Activated CD4-positive, CD25-positive, alpha-beta regulatory T cell (primary cell): ENCODE results near the gene TPRKB.
"Not testable (repeated sequence)": the region's sequence is repeated elsewhere in the genome, so short reads cannot be mapped to it uniquely, and the experiment has no call there.

Experiments
- DNase-seq, 4 experiments: peaks; one replicate each; lab custom pipeline; 2025; lab: John Stamatoyannopoulos, UW

The TPRKB gene

DNA sequence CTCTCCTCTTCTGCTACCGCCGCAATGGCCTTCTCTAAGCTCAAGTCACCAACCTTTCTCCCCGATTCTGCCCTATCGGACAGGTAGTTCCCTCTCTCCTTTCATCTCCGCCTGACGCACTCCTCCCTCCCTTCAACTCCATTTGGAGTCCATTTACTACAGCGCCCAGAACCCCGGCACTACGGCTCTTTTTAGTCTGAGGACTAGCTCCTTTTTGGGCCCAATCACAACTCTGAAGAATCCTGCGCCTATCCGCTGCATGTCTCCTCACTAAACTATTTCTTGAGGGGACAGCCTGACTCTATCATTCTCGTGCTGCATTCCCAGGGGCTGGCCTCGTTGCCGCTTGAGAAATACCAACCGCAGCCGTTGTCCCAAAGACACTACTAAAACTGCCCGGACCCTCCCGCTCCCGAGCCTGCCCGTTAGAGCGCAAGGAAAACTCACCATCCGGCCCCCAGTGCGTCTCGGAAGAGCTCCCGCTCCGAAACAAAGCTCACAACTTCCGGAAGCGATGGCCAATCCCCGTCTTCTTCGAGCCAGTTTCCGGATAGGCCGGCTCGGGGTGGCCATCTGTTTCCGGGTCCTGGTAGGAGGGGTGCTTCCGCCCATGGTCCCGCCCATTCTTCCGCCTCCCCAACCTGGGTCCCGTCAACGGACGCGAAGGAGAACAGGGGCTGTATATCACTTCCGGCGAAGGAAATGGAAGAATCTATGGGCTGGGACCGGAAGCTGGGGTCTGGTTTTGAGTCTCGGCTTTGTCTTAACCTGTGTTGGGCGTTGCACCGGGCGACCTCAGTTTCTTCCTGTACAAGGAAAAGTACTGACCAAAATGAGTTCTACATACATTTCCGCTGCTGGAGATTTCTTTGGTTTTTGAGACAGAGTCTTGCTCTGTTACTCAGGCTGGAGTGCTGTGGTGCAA lies at the start of gene TPRKB:
TSS of gene TPRKB (minus strand) at position 491 of the 925 bp plus-strand sequence. CDS start 2,776 bp downstream, outside the sequence.
- DNase-seq, result peak; percentile 78 to 89 (median 87)

DNA sequence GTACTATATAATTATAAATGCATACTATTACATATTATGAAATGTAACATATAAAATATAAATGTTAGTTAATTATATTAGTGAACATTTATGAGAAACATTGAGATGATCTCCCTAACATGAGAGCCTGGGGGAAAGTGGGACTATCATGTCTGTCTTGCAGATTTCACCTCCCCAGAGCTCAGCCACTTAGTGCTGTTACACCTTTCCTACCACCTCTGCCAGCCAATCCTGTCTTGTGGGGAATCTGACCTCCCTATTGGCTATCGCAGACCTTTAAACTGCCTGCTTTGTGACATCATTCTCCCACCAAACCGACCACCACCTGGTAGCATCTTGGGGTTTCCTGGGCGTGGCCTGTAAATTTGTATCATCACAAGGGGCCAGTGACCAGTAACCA lies 46.7 kb upstream of the TPRKB start, which contains the start of gene C2orf78:
TSS of gene C2orf78 (plus strand) at position 301 of the 400 bp plus-strand sequence. CDS start 127 bp downstream, outside the sequence.
- not testable (repeated sequence) for DNase-seq

DNA sequence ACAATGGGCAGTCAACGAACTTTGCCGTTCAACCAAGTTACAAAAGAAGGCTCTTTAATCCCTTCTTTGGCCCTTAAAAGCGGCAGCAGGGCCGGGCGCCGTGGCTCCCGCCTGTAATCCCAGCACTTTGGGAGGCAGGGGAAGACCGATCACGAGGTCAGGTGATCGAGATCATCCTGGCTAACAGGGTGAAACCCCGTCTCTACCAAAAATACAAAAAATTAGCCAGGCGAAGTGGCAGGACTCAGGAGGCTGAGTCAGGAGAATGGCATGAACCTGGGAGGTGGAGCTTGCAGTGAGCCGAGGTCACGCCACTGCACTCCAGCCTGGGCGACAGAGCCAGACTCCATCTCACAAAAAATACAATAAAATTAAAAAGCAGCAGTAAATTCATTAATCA lies 46.3 kb upstream of the TPRKB start:
- DNase-seq, result not testable (repeated sequence)

DNA sequence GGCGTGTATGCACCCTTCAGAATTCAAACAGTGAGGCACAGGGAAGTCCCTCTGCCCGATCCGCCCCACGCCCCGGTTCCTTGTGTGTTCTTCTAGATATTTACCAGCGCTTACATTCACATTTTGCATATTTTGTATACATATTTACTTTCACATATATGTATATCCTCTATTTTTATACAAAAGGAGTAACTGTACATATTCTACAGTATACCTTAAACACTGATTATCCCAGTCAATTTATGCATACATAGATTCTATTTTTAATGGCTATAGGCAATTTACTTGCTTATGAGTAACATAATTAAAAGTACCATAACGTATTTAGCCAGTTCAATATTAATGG lies 43.1 kb upstream of the TPRKB start:
- DNase-seq, result no peak

DNA sequence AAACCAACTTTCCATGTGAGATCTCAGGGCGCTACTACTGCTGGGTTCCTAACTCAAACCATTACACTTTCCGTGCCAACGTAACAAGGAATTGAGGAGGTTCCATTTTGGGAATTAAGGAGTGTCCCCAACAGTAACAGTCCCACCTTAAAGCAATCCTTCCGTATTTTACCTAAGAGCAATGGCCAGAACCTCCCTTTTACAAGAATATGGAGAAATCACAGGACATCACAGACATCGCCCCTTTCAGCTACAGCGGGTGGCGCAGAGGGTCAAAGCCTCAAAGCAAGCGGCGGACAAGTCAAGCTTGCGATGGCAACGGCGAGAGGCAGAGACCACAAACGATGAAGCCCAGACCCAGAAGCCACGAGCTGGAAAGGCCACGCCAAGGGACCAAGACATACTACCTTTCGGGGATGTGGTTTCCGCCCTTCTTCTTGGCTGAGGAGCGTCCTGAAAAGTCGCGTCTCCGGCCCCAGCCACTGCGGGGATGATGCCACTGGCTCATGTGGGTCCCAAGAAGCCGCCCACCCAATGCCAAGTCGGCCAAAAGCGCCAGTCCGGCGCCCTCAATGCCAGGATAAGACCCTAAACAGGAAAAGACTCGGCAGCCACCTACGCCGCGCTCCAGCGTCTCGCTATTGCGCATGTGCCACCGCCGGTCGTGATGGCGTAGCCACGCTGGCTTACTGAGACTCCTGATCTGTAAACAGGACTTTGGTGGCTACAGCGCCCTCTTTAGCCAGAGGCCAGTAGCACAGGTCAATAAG lies 42.5 kb upstream of the TPRKB start, which contains the start of gene DUSP11:
TSS of gene DUSP11 (minus strand) at position 637 of the 770 bp plus-strand sequence. CDS start at position 508, 129 bp downstream.
- peak; percentile 88 to 98 (median 93) for DNase-seq

DNA sequence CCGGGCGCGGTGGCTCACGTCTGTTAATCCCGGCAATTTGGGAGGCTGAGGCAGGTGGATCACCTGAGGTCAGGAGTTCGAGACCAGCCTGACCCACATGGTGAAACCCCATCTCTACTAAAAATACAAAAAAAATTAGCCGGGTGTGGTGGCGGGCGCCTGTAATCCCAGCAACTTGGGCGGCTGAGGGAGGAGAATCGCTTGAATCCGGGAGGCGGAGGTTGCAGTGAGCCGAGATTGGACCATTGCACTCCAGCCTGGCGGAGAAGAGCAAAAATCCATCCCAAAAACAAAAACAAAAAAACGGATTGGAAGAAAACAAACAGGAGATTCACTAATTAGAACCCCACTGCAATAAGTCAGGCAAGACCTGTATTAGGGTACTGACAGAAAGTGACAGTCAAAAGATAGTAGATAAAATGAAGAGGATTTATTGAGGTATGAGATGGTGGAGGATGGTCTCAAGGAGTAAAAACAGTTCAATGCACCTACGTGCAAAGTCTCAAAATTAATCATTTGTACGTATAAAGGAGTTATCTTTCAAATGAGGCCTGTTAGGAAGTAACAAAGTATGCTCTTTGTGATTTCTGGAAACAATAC lies 41.8 kb upstream of the TPRKB start:
- not testable (repeated sequence) for DNase-seq

DNA sequence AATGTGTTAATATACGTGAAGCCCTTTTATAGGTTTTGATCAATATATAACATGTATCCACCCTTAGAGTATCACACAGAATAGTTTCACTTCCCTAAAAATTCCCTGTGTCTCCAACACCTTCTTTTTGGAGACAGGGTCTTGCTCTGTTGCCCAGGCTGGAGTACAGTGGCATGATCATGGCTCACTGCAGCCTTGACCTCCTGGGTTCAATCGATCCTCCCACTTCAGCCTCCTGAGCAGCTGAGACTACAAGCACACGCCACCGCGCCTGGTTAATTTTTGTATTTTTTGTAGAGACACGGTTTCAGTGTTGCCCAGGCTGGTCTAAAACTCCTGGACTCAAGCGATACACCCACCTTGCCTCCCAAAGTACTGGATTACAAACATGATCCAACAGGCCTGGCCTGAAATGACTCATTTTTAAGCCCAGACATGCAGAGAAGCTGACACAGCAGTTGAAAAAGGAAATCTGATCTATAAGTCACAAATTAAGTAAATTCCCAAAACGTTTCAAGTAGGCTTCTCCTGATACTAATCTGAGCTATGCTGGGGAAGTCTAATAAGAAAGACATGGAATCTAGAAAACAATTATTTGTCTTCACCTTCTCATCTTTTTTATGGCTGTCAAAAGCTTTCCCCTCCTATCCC lies 39.8 kb upstream of the TPRKB start:
- no peak for DNase-seq

DNA sequence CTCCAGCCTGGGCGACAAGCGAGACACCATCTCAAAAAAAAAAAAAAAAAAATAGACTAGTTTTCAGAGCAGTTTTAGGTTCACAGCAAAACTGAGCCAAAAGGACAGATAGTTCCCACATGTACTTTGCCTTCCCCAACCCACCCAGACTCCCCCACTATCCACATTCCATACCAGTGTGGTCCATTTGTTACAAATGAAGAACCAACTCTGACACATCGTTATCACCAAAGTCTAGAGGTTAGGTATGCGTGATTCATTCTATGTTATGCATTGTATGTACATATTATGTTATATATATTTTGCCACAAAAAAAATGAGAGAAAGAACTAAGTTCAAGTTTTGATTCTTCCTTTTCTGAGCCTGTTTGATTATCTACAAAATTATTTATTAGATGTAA lies 39.2 kb upstream of the TPRKB start:
- no peak for DNase-seq

DNA sequence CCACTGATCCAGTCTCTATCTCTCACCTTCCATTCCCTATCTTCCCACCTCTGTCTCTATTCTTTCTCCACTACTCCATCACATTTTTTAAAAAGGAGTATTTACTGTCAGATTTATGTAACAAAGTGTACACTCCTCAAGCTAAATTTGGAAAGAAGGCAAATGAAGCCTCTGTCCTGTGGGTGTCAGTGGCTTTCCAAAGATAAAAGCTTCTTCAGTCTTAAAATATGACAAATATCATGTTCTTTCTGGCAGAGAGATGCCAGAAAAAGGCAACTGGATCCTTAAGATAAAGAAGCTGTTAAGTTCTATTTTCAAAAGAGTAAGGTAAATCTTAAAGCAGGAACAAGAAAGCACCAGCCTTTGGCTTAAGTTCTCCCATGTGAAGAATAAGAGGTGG lies 35.7 kb upstream of the TPRKB start:
- no peak for DNase-seq

DNA sequence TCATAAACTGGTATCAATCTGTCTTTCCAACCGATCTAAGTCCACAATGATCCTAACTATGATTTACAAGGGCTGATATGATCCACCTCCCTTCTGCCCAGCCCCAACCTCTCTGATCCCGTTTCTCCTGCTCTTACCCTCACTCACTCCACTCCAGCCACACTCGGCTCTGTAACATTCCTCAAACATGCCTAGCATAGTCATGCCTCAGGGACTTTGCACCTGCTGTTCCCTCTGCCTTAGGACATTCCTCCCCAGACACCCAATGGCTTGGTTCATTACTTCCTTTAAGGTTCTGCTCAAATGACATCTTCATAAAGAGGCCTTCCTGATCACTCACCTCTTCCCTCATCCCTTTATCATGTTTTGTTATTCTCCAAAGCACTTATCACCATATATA lies 33.6 kb upstream of the TPRKB start:
- no peak for DNase-seq

DNA sequence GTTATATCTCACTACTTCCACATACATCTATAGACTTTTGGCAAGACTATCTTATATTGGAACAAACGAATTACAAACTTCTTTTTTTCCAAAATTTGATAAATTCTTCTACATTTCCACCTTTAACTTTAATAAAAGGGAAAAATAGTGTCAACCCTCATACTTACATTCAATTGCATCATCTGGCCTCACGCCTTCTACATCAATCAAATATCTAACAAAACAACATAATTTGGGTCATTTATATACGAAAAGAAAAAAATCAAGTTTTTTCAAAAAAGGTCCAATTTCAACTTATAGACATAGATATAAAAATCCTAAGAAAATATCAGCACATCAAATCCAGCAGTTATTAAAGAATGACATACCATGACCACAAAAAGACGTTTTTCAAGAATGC lies 29.8 kb upstream of the TPRKB start:
- DNase-seq, result no peak

DNA sequence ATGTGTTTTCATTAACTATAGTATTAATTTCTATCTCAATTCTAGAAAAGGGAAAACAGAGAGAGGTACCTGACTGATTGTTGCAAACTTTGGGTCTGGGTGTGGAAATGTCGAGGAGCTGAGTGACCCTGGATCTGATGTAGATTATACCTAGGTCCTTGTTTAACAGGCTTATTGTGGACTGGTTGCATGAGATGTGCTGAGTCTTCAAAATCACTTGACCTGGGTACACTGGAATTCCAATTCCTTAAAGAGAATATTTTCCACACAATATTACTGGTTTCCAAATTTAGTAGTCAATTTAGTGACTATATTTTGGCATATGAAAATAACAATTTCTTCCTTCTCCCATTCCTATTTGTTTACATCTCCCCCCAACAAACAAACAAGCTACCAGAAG lies 29.2 kb upstream of the TPRKB start:
- no peak for DNase-seq

DNA sequence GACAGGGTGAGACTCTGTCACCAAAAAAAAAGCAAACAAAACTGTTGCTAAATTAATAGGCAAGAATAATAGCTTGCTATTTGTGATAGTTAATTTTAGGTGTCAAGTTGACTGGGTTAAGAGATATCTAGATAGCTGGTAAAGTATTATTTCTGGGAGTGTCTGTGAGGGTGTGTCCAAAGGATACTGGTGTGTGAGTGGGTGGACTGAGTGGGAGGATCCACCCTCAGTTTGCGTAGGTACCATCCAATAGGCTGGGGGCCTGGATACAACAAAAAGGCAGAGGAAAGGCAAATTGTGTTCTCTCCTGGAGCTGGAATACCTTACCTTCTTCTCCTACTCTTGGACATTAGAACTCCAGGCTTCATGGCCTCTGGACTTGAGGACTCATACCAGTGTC lies 27.8 kb upstream of the TPRKB start:
- no peak for DNase-seq

DNA sequence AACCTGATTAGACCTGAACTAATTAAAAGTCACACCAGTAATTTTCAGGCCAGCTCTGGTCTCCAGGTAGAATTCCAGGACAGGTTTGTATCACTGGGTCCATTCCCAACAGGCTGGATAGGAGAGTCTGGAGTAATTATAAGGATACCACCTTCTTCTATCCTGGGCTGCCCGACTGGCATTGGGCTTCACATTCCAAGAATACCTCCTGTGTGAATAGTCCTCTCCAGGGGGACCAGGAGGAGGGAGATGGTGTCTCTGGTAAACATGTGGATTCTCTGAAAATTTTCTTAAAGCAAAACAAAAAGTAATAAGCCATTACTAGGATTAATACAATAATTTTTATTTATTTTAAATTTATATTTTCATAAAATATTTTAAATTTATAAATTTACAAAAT lies 25.4 kb upstream of the TPRKB start:
- DNase-seq, result no peak

DNA sequence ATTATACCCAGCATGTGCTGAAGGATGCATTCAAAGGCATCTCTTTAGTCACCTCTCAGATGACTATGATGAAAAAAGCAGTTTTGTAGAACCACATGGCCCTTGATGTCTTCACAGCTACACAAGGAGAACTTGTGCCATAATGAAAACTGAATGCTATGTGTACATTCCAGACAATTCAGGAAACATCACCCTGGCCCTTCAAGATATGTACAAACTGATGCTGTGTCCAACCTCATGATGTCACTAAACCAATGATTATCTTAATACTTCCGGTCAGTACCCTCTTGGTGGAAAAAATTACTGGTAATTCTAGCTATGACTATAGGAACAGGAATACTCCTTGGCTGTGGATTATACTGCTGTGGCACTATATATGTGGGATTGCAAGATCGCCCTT lies 22.8 kb upstream of the TPRKB start:
- no peak for DNase-seq

DNA sequence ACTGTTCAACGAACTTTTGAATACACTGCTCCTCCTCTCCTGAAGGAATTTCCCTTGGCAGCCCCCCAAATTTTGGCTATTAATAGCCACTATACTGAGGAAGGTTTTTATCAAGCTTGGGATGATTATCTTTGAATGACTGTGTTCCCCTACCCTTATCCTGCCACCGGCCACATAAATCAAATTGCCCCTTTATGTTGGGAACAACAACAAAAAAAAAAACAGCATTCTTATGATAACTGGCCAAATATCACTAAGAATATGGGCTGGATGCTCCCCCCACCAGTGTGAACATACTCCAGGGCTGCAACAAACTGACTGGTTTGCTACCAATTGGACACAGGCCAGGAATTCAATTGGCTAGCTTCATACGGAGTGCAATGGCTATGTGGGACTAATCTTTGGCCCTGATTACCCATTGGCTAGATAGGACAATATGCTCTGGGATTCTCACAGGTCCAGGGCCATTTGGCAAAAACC lies 22.2 kb upstream of the TPRKB start:
- DNase-seq, result no peak

DNA sequence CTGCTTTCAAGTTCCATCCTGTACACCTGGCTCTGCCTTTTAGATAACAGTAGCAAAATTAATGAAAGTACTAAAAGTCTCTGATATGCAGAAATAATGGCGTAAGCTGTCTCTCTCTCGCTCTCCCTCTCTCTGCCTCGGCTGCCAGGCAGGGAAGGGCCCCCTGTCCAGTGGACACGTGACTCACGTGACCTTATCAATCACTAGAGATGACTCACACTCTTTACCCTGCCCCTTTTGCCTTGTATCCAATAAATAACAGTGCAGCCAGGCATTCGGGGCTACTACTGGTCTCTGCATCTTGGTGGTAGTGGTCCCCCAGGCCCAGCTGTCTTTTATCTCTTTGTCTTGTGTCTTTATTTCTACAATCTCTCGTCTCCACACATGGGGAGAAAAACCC lies 17.2 kb upstream of the TPRKB start:
- DNase-seq, result not testable (repeated sequence)

DNA sequence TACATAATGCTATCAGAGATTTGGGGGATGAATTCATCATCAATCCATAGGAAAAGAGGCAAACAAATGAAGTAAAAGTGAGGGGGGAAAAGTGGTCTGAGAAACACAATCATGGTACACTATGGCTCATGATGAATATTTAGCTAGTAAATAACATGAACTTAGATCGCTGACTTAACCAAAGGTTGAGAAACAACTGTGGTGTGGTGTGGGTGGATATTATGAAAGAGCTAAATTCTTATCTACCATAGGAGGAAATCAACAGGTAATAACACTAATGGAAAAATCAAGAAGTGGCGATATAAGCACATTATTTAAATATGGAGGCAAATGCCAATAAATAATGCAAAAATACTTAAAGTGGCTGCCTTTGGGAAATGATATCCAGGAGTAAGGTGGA lies 12.2 kb upstream of the TPRKB start:
- DNase-seq, result no peak

DNA sequence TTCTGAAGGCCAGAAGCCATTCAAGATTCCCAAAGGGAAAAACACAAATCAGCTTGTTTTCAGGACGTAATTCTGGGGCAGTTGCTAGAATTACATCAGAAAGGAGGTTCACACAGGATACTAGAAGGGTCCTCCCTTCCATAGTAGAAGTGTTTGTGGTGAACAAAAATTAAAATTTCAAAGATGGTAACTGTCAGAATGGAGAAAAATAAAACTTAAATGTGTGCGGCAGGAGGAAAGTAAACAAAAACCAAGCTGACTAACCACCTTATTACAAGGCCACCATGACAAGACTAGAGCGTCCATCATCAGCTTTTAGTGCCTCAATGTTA lies 9.7 kb upstream of the TPRKB start:
- DNase-seq, result no peak

DNA sequence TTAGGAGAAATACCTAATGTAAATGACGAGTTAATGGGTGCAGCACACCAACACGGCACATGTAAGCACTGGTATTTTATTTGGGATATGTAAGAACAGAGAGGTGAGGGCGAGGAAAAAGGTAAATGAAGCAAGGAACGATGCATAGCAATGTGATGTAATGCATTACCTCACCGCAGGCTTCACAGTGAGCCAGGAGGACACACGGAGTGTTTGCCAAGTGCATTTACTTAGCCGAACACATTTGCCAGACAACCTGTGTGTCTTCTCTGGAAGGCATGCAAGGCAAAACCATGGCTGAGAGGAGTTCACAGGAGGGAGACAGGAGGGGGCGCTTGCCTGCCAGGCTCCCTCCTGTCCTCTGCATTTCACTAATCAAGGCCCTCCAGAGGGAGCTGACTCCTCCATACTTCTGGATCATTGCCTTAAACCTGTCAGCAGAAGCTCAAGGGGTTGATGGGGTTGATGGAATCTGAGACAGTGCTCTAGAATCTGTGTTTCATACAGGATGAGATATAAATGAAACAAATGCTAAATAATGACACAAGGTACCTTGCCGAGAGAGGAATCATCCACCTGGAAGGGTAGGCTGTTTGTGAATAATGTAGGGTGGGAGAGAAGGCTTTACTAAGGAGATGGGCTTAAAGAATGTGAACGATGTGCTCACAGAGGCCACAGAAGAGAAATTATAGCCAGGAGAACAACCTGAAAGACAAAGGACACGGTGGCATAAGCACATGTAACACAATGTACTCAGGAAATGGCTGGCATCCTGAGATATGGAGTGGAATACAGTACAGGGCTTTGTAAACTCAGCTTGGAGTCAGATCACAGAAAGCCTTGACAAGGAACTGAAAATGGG lies 9.1 kb upstream of the TPRKB start:
- no peak for DNase-seq

DNA sequence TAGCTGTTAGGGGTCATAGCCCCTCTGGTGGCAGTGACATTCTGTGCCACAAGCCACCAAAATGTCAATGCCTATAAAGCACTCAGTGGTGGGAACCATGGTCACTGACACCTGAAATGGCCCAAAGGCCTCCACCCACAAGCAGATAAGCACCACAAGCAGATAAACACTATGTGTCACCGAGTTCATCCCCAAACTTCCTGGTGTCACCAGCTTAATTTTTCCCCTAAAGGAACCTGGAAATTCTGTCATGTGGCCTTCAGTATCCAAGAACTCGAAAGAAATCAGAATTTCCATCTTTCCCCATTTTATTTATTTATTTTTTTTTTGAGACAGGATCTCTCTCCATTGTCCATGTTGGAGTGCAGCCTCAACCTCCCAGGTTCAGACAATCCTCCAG lies 3.6 kb upstream of the TPRKB start:
- no peak for DNase-seq
